H1 (cell line): ENCODE data around the gene MXD3. TPM values are rescaled to one million over a fixed set of nuclear protein-coding genes. Genes with fewer than 3 reads are reported as not detected.

Source experiments
- POLR2AphosphoS5 ChIP-seq: IDR thresholded peaks from 2 replicates; pipeline ENCODE4 v1.6.1; 2011; ENCODE audit warnings: low read depth, low read length
- SIRT6 ChIP-seq: IDR thresholded peaks from one replicate; pipeline ENCODE4 v1.7.1; 2012; ENCODE audit warnings: low read length, inconsistent platforms
- polyA plus RNA-seq, 7 experiments: library from polyadenylated mRNA; depleted of rRNA in 3 of 7; stranded (reverse) in 5 of 7; unstranded in 2 of 7; fragments of >200 nt in 5 of 7; fragments of 200-250 nt in 2 of 7; gene quantifications; 1 replicate in 5 of 7; 2 replicates in 1 of 7; 4 replicates in 1 of 7; pipeline versions ENCODE4 v1.2.1 to v1.2.3, GENCODE V29; 2011 to 2013; ENCODE audit warnings: missing spikeins in 2 of 7, mixed read lengths in 2 of 7
- total RNA-seq: library from RNA; stranded (reverse); fragmentation: NEBNext Ultra II Directional; extraction: Animal tissue kit (Norgen Biotek cat#: 25700); gene quantifications from 2 replicates; pipeline ENCODE4 v1.2.1, GENCODE V29; 2021

MXD3 gene
- total and polyA plus RNA-seq, 2 of the 8 experiments (the other 6 are each of a cell fraction or from before 2014, with no cell fraction given): 6.5 to 7.7 TPM

DNA sequence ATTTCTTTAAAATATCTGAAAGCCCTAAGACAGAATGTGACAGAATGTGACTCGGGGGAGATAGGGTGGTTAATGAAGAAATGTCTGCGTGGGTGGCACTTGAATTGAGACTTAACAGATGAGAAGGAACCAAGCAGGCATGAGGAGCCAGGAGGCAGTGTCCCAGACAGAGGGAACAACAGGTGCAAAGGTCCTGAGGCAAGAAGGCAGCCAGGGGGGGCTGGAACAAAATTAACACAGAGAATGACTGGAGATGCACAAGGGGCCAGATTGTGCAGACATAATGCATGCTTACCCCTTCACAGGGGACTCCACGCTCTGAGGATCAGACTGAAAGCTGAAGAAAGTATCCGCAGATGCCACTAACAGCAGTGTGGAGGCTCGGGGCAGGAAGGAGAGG is 38.1 kb upstream of the MXD3 start (continued):
- no peak for TF ChIP-seq POLR2AphosphoS5
- no peak for TF ChIP-seq SIRT6
